Left renal pelvis (tissue), 4 donors: ENCODE data around the gene PIK3IP1. TPM values are rescaled to one million over a fixed set of nuclear protein-coding genes. Genes with fewer than 3 reads are reported as not detected.

Experiments
- DNase-seq, 4 donors: peaks; one replicate each; pipeline ENCODE4 v3.0.0-alpha.2; 2013; ENCODE audit warnings: low read depth in 4 of 4, low spot score in 3 of 4
- polyA plus RNA-seq, 4 donors: library from polyadenylated mRNA; unstranded; fragments of 120-200 nt; gene quantifications; one replicate each; pipeline ENCODE4 v1.2.1, GENCODE V29; 2013; ENCODE audit not compliant: insufficient read length in 4 of 4

Gene PIK3IP1
- polyA plus RNA-seq, 4 donors, result 8.1 to 15.1 (median 12.9) TPM

- no peak for DNase-seq
Measured at GRCh38 chr22:31281733-31282132, 10.6 kb downstream of the PIK3IP1 start.

GRCh38 chr22:31279821-31280505 is 12.3 kb downstream of the PIK3IP1 start:
- no peak for DNase-seq

GRCh38 chr22:31279327-31279669 is 13.0 kb downstream of the PIK3IP1 start:
- DNase-seq, result no peak

DNA sequence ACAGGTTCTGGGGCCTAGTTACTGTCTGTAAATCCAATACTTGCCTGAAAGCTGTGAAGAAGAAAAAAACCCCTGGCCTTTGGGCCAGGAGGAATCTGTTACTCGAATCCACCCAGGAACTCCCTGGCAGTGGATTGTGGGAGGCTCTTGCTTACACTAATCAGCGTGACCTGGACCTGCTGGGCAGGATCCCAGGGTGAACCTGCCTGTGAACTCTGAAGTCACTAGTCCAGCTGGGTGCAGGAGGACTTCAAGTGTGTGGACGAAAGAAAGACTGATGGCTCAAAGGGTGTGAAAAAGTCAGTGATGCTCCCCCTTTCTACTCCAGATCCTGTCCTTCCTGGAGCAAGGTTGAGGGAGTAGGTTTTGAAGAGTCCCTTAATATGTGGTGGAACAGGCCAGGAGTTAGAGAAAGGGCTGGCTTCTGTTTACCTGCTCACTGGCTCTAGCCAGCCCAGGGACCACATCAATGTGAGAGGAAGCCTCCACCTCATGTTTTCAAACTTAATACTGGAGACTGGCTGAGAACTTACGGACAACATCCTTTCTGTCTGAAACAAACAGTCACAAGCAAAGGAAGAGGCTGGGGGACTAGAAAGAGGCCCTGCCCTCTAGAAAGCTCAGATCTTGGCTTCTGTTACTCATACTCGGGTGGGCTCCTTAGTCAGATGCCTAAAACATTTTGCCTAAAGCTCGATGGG is 13.5 kb downstream of the PIK3IP1 start:
- no peak for DNase-seq

DNA sequence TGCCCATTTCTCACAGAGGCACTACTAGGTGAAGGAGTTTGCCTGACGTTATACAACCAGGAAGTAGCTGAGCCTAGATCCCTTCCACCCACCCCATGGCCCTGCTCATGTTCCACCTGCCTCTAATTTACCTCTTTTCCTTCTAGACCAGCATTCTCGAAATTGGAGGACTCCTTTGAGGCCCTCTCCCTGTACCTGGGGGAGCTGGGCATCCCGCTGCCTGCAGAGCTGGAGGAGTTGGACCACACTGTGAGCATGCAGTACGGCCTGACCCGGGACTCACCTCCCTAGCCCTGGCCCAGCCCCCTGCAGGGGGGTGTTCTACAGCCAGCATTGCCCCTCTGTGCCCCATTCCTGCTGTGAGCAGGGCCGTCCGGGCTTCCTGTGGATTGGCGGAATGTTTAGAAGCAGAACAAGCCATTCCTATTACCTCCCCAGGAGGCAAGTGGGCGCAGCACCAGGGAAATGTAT is 14.1 kb downstream of the PIK3IP1 start:
- no peak for DNase-seq

DNA sequence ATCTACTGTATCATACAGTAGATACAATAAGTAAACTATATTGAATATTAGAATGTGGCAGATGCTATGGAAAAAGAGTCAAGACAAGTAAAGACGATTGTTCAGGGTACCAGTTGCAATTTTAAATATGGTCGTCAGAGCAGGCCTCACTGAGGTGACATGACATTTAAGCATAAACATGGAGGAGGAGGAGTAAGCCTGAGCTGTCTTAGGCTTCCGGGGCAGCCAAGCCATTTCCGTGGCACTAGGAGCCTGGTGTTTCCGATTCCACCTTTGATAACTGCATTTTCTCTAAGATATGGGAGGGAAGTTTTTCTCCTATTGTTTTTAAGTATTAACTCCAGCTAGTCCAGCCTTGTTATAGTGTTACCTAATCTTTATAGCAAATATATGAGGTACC is 14.5 kb downstream of the PIK3IP1 start:
- DNase-seq, result no peak

- no peak for DNase-seq
Measured at GRCh38 chr22:31276426-31277167, 15.7 kb downstream of the PIK3IP1 start.

DNA sequence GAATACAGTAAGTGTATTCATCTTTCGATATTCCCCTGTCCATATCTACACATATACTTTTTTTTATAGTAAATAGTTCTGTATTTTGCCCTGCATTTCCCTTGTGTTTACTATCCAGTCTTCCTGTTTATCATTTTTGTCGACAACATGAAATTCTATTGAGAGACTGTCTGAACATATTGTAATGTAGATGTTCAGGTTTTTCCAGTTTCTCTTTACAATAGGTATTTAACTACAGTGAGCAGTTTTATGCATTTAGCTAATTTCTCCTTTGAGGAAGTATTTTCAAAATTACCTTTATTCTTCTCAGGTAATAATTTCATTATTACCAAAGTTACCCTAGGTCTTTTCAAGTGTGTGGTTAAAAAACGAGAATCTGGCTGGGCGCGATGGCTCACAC is 16.7 kb downstream of the PIK3IP1 start:
- no peak for DNase-seq

- DNase-seq, result no peak
Measured at GRCh38 chr22:31275018-31275417, 17.3 kb downstream of the PIK3IP1 start.

GRCh38 chr22:31274017-31274416 is 18.3 kb downstream of the PIK3IP1 start:
- DNase-seq, result no peak

- DNase-seq, result no peak
Measured at GRCh38 chr22:31272522-31273446, 19.5 kb downstream of the PIK3IP1 start.

- DNase-seq, result no peak
Measured at GRCh38 chr22:31271485-31271884, 20.8 kb downstream of the PIK3IP1 start.

DNA sequence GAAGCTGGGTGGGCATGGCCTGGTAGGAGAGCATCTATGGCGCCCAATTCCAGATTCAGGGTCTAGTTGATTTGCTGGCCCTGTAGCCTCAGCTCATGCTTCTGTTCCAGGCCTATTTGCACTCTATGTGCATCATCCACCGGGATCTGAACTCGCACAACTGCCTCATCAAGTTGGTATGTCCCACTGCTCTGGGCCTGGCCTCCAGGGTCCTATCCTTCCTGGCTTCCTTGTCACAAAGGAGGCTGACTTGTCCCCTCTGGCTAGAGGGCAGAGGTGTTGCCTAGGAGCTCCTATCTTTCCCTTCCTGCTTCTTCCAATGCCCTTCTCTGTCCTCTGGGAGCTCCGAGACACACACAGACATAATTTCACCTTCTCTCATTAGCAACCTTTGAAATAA is 21.3 kb downstream of the PIK3IP1 start:
- DNase-seq, result no peak

- DNase-seq, result no peak
Measured at GRCh38 chr22:31269892-31270579, 22.3 kb downstream of the PIK3IP1 start.

DNA sequence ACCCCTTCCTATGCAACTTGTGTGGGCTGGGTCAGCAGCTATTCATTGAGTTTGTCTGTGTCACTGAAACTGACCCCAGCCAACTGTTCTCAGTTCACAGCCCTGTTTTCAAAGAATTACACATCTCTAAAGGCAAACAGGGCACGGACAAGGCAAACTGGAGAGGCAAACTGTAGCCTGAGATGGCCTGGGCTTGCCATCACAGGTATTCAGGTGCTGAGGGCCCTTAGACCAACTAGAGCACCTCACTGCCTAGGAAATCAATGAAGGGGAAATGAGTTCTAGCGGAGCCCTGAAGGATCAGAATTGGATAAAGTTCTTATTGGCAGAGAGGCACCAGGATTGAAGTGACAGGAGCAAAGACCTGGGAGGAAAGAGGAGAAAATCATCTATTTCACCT is 24.0 kb downstream of the PIK3IP1 start:
- no peak for DNase-seq

GRCh38 chr22:31263896-31264640 is 28.2 kb downstream of the PIK3IP1 start:
- DNase-seq, result no peak

GRCh38 chr22:31262312-31263133 is 29.8 kb downstream of the PIK3IP1 start:
- no peak for DNase-seq

GRCh38 chr22:31260474-31260856 is 31.8 kb downstream of the PIK3IP1 start:
- DNase-seq, result no peak
